HG03457 (cell line): ENCODE results near the gene POU4F1.

Source experiments
- ATAC-seq: cut with Tn5 transposase; IDR thresholded peaks from one replicate; pipeline ENCODE4 v1.9.1; 2021; ENCODE audit warnings: moderate number of reproducible peaks; ENCODE audit not compliant: unreplicated experiment

The POU4F1 gene

GRCh38 chr13:78593652-78594455, 9.5 kb downstream of the POU4F1 start:
- ATAC-seq = no peak

GRCh38 chr13:78593129-78593528, 10.2 kb downstream of the POU4F1 start:
- no peak for ATAC-seq

DNA sequence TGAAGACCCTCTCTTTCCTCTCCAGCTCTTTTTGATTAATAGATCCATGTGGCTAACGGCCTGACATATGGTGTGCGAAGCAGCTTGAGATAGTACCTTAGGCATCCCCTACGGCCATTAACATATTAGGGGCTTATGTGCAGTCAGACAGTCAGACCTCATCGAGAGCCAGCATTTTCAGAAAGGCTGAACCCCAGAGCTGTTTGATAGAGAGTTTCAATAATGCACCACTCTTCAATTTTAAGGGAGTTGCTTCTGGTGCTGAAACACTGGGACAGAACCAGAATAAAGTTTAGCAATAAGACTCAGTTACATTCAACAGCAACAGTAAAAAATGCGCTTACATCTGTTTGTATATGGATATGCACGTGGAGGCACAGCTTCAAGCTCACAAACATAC, 10.8 kb downstream of the POU4F1 start:
- ATAC-seq = no peak

DNA sequence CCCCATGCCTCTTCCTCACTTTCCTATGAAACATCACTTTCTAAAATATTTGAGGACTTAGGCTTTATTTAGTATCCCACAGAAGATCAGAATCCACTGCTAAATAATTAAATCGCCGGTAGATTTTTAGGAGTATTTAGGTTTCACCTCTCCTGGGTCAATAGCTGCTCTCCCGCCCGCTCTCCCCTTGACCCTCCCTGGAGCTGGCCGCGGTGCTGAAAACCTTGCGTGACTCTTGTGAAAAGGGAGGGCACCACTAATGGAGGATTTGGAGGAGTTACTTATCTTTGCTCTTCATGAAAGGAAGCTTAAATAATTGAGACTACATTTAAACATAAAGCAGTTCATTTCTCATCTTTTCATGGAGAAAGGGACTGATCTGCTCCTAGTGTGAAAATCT, 14.1 kb downstream of the POU4F1 start:
- no peak for ATAC-seq

DNA sequence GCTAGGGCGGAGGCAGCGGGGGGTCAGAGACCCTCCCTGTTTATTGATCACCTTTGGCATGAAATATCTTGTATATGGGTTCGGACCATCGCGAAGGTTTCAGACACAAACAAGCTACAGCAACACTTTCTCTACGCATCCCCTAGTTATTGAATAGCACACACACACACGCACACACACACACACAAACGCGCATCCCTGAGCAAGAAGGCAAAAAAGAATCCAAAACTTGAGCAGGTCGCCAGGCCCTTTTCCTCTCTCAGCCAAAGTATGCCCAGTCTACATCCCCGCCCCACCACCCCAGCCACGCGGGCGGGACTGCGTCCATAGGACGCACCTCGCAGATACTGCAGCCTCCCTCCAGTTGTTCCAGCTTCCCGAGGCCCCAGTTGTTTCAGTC, 16.0 kb downstream of the POU4F1 start:
- ATAC-seq = no peak

GRCh38 chr13:78586706-78587105, 16.6 kb downstream of the POU4F1 start:
- ATAC-seq = no peak

DNA sequence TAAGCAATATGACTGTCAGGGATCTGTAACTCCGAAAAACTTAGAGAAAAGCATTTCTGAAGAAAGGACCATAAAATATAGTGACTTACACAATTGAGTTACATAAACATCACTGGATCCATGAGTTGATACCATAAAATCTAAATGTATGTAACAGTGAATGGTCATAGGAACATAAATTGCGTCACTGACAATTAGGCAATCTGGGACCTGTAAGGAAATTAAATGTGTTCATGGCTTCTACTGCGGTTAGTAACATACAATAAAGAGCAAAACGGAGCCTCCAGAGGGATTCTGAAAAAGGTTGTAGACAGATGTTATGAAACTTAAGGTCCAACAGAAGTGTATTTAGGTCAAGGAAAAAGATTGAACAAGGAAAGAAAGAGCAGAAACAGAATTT, 27.1 kb downstream of the POU4F1 start:
- no peak for ATAC-seq

DNA sequence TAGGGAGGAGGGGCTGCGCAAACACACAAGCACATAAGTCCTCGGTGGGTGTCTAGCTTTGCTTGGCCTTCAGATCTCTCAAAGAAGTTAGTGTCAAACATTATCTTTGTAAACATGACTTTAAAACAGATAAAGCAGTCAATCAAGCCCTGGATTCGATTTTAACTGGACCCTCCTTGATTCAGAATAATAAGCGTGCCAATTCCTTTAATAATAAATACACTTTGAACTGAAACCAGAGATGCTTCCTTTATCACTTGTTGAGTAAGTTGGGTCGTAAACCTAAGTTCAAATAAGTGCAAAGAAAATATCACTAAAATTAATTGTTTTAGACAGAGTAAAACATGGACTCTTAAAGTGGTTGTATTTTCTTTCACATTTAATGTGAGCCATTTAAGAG, 30.9 kb downstream of the POU4F1 start:
- no peak for ATAC-seq

GRCh38 chr13:78569029-78569428, 34.3 kb downstream of the POU4F1 start:
- no peak for ATAC-seq

- ATAC-seq = no peak
These were observed 36.7 kb downstream of the POU4F1 start for GRCh38 chr13:78566631-78567030.

- ATAC-seq = no peak
These were observed 41.0 kb downstream of the POU4F1 start for GRCh38 chr13:78562237-78562889.
